Neural cell (in vitro differentiated cells): Measurements from ENCODE around the gene RARG.

Source experiments
- EP300 ChIP-seq: fragments of 450-650 bp; conservative IDR thresholded peaks from 2 replicates; pipeline ENCODE4 v1.6.1; 2014; ENCODE audit warnings: antibody characterized with exemption, mild to moderate bottlenecking, moderate library complexity; ENCODE audit not compliant: poor library complexity, severe bottlenecking
- EZH2 ChIP-seq: fragments of 200-600, 300-800 bp; shearing (Covaris generic), sonication (generic); IDR thresholded peaks from 2 replicates; pipeline ENCODE4 v1.6.1; 2014; ENCODE audit warnings: antibody characterized with exemption, low read length, borderline replicate concordance, mild to moderate bottlenecking; ENCODE audit not compliant: insufficient read depth, poor library complexity, severe bottlenecking
- MXI1 ChIP-seq: fragments of 450-650 bp; conservative IDR thresholded peaks from 2 replicates; pipeline ENCODE4 v1.6.1; 2014; ENCODE audit warnings: antibody characterized with exemption, mild to moderate bottlenecking; ENCODE audit not compliant: poor library complexity, severe bottlenecking
- POLR2AphosphoS5 ChIP-seq: IDR thresholded peaks from 2 replicates; pipeline ENCODE4 v1.6.1; 2012
- TAF1 ChIP-seq: IDR thresholded peaks from 2 replicates; pipeline ENCODE4 v1.6.1; 2012; ENCODE audit warnings: low read depth
- TF ChIP-seq, protein P1 (sequence below): fragments of 450-650 bp; IDR thresholded peaks from 2 replicates; pipeline ENCODE4 v1.5.1; 2014; ENCODE audit warnings: antibody characterized with exemption, mild to moderate bottlenecking, moderate library complexity; ENCODE audit not compliant: poor library complexity, severe bottlenecking

DNA sequence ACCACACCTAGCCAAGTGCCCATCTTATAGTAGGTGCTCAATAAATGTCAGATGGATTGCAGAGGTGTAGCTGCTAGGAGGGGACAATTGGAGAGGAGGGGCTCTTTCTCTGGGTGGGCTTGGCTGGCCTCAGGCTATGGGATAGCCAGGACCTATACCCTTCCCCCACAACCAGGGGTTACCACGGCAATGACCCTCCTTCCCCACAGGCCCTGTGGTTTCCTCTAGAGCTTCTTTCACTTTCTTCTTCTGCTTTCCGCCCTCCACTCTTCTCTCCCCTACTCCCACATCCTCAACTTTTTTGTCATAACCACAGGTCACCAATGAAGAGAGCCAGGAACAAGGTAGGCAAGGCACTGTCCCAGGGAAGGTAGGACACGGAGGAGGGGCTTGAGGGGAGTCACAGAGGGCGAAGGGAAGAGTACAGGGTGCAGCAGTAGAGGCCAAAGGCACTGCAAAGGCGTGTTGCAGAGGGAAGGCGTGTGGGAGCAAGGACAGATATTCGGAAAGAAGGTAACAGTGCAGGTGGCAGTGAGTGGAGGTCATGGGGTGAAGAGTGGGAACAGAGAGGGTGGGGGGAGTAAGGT is 23.0 kb downstream of the RARG start:
- TF ChIP-seq EZH2 (no peak), POLR2AphosphoS5 (no peak), EP300 (no peak), TAF1 (no peak), MXI1 (no peak)
- TF ChIP-seq, protein P1, sequence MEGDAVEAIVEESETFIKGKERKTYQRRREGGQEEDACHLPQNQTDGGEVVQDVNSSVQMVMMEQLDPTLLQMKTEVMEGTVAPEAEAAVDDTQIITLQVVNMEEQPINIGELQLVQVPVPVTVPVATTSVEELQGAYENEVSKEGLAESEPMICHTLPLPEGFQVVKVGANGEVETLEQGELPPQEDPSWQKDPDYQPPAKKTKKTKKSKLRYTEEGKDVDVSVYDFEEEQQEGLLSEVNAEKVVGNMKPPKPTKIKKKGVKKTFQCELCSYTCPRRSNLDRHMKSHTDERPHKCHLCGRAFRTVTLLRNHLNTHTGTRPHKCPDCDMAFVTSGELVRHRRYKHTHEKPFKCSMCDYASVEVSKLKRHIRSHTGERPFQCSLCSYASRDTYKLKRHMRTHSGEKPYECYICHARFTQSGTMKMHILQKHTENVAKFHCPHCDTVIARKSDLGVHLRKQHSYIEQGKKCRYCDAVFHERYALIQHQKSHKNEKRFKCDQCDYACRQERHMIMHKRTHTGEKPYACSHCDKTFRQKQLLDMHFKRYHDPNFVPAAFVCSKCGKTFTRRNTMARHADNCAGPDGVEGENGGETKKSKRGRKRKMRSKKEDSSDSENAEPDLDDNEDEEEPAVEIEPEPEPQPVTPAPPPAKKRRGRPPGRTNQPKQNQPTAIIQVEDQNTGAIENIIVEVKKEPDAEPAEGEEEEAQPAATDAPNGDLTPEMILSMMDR, result no peak
